Measurements from ENCODE around the gene RTL10.

RTL10 gene

GRCh38 chr22:19871845-19872778 lies 17.4 kb upstream of the RTL10 start:
- TF ChIP-seq, protein P1, sequence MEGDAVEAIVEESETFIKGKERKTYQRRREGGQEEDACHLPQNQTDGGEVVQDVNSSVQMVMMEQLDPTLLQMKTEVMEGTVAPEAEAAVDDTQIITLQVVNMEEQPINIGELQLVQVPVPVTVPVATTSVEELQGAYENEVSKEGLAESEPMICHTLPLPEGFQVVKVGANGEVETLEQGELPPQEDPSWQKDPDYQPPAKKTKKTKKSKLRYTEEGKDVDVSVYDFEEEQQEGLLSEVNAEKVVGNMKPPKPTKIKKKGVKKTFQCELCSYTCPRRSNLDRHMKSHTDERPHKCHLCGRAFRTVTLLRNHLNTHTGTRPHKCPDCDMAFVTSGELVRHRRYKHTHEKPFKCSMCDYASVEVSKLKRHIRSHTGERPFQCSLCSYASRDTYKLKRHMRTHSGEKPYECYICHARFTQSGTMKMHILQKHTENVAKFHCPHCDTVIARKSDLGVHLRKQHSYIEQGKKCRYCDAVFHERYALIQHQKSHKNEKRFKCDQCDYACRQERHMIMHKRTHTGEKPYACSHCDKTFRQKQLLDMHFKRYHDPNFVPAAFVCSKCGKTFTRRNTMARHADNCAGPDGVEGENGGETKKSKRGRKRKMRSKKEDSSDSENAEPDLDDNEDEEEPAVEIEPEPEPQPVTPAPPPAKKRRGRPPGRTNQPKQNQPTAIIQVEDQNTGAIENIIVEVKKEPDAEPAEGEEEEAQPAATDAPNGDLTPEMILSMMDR (IDR thresholded peaks at IDR 0.05; ENCODE audit: low read depth, low read length, missing control alignments): no peak

DNA sequence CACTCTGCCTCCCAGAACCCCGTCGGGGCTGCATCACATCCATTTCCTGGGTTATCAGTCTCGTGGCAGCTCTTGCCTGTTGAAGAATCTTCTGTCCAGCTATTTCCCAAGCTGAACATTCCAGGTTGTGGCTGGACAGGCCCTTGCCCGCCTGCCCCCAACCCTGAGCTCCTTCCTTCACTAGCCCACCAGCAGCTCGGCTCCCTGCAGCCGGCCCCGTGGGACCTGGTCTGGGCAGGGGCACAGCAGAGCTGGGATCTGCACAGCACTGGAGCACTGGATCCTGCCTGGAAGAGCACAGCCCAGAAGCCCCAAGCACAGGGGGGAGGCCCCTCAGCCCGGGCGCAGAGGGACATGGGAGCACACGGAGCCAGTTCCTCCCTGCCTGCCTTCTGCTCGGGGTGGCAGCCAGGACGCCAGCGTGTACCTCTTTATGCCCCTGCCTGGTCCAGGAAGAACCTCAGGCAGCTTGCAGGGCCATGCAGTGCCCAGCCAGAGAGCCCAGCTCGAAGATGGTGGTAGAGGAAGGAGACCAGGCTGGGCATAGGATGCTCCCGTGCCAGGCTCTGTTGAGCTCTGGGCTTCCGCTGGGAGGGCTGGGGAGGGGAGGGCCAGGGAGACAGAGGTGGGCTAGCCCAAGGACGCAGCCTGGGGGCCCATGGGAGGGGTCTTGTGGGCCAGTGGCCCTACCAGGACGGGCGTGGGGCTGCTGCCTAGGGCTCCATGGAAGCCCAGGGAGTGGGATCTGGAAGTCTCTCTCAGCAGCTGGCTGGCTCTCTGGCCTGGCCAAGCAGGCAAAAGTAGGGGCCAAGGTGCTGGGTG lies 16.6 kb upstream of the RTL10 start:
- Histone ChIP-seq H3K36me3 (replicated peaks) (no peaks in the 10 kb centered on the region), H3K4me3 (ENCODE audit: low read depth, low read length) (no peak overlapping the region), H3K27ac (no peak overlapping the region), H3K27me3 (replicated peaks) (no peaks in the 10 kb centered on the region)
- TF ChIP-seq, protein P1 (IDR thresholded peaks at IDR 0.05; ENCODE audit: low read depth, low read length, missing control alignments): no peak
- in situ Hi-C loops (cut with HindIII; ENCODE audit: low pct_ligation_motif_present, low sequenced_read_pairs): no loop called here
- no peak for DNase-seq

More at GRCh38 chr22:19871845-19872778, 17.4 kb upstream of the RTL10 start:
- no peak overlapping the region for H3K27ac ChIP-seq
- H3K36me3 ChIP-seq (replicated peaks): no peaks in the 10 kb centered on the region
- DNase-seq: no peak
- H3K27me3 ChIP-seq (replicated peaks): no peaks in the 10 kb centered on the region
- H3K4me3 ChIP-seq (ENCODE audit: low read depth, low read length): no peak overlapping the region
- in situ Hi-C loops (cut with HindIII; ENCODE audit: low pct_ligation_motif_present, low sequenced_read_pairs): no loop called here

- Histone ChIP-seq H3K27me3 (replicated peaks) (no peaks in the 10 kb centered on the region), H3K27ac (no peak overlapping the region), H3K4me3 (ENCODE audit: low read depth, low read length) (no peak overlapping the region), H3K36me3 (replicated peaks) (no peaks in the 10 kb centered on the region)
- DNase-seq: no peak
- in situ Hi-C loops (cut with HindIII; ENCODE audit: low pct_ligation_motif_present, low sequenced_read_pairs): no loop called here
- TF ChIP-seq, protein P1 (IDR thresholded peaks at IDR 0.05; ENCODE audit: low read depth, low read length, missing control alignments): no peak
These were observed 15.7 kb upstream of the RTL10 start for GRCh38 chr22:19870153-19871022.

GRCh38 chr22:19869497-19870152 lies 15.0 kb upstream of the RTL10 start:
- Histone ChIP-seq H3K36me3 (replicated peaks) (no peaks in the 10 kb centered on the region), H3K27ac (no peak overlapping the region), H3K4me3 (ENCODE audit: low read depth, low read length) (no peak overlapping the region), H3K27me3 (replicated peaks) (no peaks in the 10 kb centered on the region)
- DNase-seq: no peak
- in situ Hi-C loops (cut with HindIII; ENCODE audit: low pct_ligation_motif_present, low sequenced_read_pairs): no loop called here
- TF ChIP-seq, protein P1 (IDR thresholded peaks at IDR 0.05; ENCODE audit: low read depth, low read length, missing control alignments): peak; percentile 13

All from brain microvascular endothelial cell (primary cell).